Muscle layer of colon (tissue), 2 donors: ENCODE measurements around the gene NBPF6.
"Not testable (repeated sequence)": the region's sequence is repeated elsewhere in the genome, so short reads cannot be mapped to it uniquely, and the experiment has no call there.

Experiments
- H3K27ac ChIP-seq: one replicate; pipeline ENCODE4 v1.7.0; 2013; ENCODE audit warnings: low read depth, mild to moderate bottlenecking, low read length, moderate library complexity
- H3K27me3 ChIP-seq, 2 donors: one replicate each; pipeline ENCODE4 v1.7.0; 2013; ENCODE audit warnings: low read length in 2 of 2, mild to moderate bottlenecking in 2 of 2; ENCODE audit not compliant: insufficient read depth in 2 of 2, control insufficient read depth in 1 of 2
- H3K36me3 ChIP-seq: one replicate; pipeline ENCODE4 v1.7.0; 2013; ENCODE audit warnings: mild to moderate bottlenecking, low read length; ENCODE audit not compliant: insufficient read depth
- H3K4me1 ChIP-seq: one replicate; pipeline ENCODE4 v1.7.0; 2013; ENCODE audit warnings: mild to moderate bottlenecking, low read length; ENCODE audit not compliant: insufficient read depth
- H3K4me3 ChIP-seq, 2 donors: one replicate each; pipeline ENCODE4 v1.7.0; 2013; ENCODE audit warnings: low read length in 2 of 2, low read depth in 1 of 2, mild to moderate bottlenecking in 1 of 2, moderate library complexity in 1 of 2
- H3K9ac ChIP-seq: one replicate; pipeline ENCODE4 v1.7.0; 2013; ENCODE audit warnings: low read length
- H3K9me3 ChIP-seq: one replicate; pipeline ENCODE4 v1.7.0; 2013; ENCODE audit warnings: mild to moderate bottlenecking, low read length
- donor health status: abdominal sarcoma.
- donor health status: Adenocarcinoma of cecum.

NBPF6 gene, protein sequence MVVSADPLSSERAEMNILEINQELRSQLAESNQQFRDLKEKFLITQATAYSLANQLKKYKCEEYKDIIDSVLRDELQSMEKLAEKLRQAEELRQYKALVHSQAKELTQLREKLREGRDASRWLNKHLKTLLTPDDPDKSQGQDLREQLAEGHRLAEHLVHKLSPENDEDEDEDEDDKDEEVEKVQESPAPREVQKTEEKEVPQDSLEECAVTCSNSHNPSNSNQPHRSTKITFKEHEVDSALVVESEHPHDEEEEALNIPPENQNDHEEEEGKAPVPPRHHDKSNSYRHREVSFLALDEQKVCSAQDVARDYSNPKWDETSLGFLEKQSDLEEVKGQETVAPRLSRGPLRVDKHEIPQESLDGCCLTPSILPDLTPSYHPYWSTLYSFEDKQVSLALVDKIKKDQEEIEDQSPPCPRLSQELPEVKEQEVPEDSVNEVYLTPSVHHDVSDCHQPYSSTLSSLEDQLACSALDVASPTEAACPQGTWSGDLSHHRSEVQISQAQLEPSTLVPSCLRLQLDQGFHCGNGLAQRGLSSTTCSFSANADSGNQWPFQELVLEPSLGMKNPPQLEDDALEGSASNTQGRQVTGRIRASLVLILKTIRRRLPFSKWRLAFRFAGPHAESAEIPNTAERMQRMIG

GRCh38 chr1:108450043-108450442 lies at the start of gene NBPF6:
NBPF6 (plus strand) TSS chr1:108450343; CDS start chr1:108450602, 259 bp downstream.
- H3K27ac ChIP-seq, H3K4me3 ChIP-seq, H3K27me3 ChIP-seq, H3K4me1 ChIP-seq, H3K9ac ChIP-seq, H3K9me3 ChIP-seq, H3K36me3 ChIP-seq: not testable (repeated sequence)

DNA sequence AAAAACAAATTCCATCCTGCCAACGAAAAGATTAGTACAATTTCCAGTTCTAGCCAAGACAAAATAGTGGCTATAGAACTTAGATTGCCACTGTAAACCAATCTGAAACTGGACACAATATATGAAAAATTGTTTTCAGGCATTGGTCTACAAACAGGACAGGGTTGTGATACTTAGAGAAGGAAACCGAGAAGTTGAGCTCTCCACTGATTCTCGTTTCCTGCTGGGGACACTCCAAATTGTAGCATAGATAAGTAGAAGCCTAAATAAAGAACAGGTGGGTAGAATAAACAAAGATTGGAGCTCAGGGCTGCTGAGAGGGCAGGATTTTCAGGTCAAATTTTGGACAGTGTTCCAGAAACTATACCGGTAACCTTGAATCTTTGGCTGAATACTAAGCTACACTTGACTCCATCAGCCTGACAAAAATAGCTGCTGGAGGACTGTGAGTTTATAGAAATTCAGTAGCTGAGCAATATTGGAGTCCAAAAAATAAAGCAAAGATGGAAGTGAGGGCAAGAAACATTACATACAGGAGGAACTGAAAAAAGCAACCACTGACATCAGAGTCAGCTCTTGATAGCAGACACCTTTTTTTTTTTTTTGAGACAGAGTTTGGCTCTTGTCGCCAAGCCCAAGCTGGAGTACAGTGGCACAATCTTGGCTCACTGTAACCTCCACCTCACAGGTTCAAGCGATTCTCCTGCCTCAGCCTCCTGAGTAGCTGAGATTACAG lies 38.9 kb upstream of the NBPF6 start:
- not testable (repeated sequence) for H3K27ac ChIP-seq, H3K27me3 ChIP-seq, H3K4me1 ChIP-seq, H3K36me3 ChIP-seq, H3K4me3 ChIP-seq, H3K9ac ChIP-seq, H3K9me3 ChIP-seq

- H3K27ac ChIP-seq, H3K27me3 ChIP-seq, H3K9ac ChIP-seq, H3K36me3 ChIP-seq, H3K4me3 ChIP-seq, H3K9me3 ChIP-seq, H3K4me1 ChIP-seq: not testable (repeated sequence)
Observed at GRCh38 chr1:108420129-108420528, 30.0 kb upstream of the NBPF6 start.

GRCh38 chr1:108421061-108421916 lies 28.9 kb upstream of the NBPF6 start:
- not testable (repeated sequence) for H3K36me3 ChIP-seq, H3K4me3 ChIP-seq, H3K9ac ChIP-seq, H3K27me3 ChIP-seq, H3K4me1 ChIP-seq, H3K9me3 ChIP-seq, H3K27ac ChIP-seq

DNA sequence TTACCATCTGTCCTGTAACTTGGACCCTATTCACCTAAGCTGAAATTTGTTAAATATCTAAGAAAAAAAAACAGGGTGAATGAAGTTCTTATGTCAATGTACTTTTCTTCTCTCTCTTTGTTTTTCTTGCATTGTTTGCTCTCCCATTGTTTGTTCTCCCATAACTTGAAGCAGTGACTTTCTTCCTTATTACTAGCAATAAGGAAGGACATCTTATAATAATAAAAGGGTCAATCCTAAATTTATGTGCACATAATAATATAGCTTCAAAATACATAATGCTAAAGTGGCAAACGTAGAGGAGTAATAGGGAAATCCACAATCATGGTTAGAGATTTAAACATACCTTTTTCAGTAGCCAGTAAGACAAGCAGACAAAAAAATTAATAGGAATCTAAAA lies 23.3 kb upstream of the NBPF6 start:
- H3K9ac ChIP-seq, H3K36me3 ChIP-seq, H3K9me3 ChIP-seq, H3K4me1 ChIP-seq, H3K4me3 ChIP-seq, H3K27me3 ChIP-seq, H3K27ac ChIP-seq: not testable (repeated sequence)

DNA sequence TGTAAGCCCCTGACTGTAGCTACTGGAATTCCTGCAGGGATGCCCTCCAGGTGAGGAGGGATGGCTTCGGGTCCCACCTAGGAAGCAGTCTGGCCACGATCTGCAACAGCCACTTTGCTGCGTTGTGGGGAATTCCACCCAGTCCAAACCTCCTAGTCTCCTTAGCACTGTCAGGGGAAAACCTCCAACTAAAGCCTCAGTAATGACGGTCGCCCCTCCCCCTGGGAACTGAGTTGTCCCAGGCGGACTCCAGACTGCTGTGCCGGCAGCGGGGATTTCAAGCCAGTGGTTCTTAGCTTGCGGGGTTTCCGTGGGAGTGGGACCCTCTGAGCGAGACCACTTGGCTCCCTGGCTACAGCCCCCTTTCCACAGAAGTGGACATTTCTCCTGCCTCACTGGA lies 18.1 kb upstream of the NBPF6 start:
- H3K4me1 ChIP-seq, H3K4me3 ChIP-seq, H3K9me3 ChIP-seq, H3K9ac ChIP-seq, H3K27me3 ChIP-seq, H3K27ac ChIP-seq, H3K36me3 ChIP-seq: not testable (repeated sequence)

DNA sequence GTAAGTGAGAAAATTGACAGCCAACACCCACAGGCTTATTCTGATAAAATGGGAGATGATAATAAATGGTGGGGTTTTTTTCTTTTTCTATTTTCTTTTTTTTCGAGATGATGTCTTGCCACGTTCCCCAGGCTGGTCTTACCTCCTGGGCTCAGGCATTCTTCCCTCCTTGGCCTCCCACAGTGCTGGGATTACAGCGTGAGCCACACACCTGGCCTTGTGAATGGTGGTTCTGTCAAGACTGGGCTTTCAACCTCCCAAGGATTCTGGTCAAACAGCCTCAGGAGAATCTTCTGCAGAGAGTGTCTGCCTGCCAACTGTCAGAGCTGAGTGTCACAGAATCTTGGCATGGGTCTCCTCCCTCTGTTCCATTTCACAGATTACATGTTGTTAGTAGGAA lies 16.7 kb upstream of the NBPF6 start:
- H3K4me1 ChIP-seq, H3K4me3 ChIP-seq, H3K9ac ChIP-seq, H3K27ac ChIP-seq, H3K36me3 ChIP-seq, H3K27me3 ChIP-seq, H3K9me3 ChIP-seq: not testable (repeated sequence)

DNA sequence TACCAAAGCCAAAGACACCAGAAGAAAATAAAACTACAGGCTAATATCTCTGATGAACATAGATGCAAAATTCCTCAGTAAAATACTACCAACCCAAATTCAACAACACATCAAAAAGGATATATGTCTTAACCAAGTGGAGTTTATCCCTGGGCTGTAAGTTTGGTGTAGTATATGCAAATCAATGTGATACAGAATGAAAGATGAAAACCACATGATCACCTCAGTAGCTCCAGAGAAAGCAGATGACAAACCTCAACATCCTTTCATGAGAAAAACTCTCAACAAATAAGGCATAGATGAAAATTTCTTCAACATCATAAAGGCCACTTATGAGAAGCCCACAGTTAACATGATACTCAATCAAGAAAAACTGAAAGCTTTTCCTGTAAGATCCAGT lies 11.6 kb upstream of the NBPF6 start:
- H3K36me3 ChIP-seq, H3K9ac ChIP-seq, H3K4me1 ChIP-seq, H3K4me3 ChIP-seq, H3K9me3 ChIP-seq, H3K27ac ChIP-seq, H3K27me3 ChIP-seq: not testable (repeated sequence)

- not testable (repeated sequence) for H3K27ac ChIP-seq, H3K27me3 ChIP-seq, H3K9me3 ChIP-seq, H3K4me1 ChIP-seq, H3K36me3 ChIP-seq, H3K4me3 ChIP-seq, H3K9ac ChIP-seq
Observed at GRCh38 chr1:108454521-108454920, 4.4 kb downstream of the NBPF6 start.

GRCh38 chr1:108458661-108459060 lies 8.5 kb downstream of the NBPF6 start:
- not testable (repeated sequence) for H3K4me1 ChIP-seq, H3K36me3 ChIP-seq, H3K9me3 ChIP-seq, H3K9ac ChIP-seq, H3K27me3 ChIP-seq, H3K27ac ChIP-seq, H3K4me3 ChIP-seq

- H3K27me3 ChIP-seq, H3K9me3 ChIP-seq, H3K9ac ChIP-seq, H3K27ac ChIP-seq, H3K36me3 ChIP-seq, H3K4me3 ChIP-seq, H3K4me1 ChIP-seq: not testable (repeated sequence)
Observed at GRCh38 chr1:108461758-108462157, 11.6 kb downstream of the NBPF6 start.
